ENCODE data around the gene UQCRH. TPM values are rescaled to one million over a fixed set of nuclear protein-coding genes. Genes with fewer than 3 reads are reported as not detected.
A peak's percentile ranks its signal among the peaks of the same experiment; 100 is the strongest.

Gene UQCRH
- total and polyA plus RNA-seq, 5 experiments from 2014 or later = 130 to 371 (median 293) TPM

GRCh38 chr1:46284058-46284457, 19.4 kb upstream of the UQCRH start:
- DNase-seq (no peak), ATAC-seq (no peak)
- peaks cover 0 to 49% (median 2%) of the 10 kb centered on the region in 3 donors for H3K36me3 Mint-ChIP-seq
- POLR2A ChIA-PET = interaction anchor here (1.2 to 1.5 kb wide), 2 partner anchors 10 to 19 kb away, joined by 4 to 5 read pairs; partner anchors contain the start of genes LRRC41 and UQCRH
- no peak overlapping the region for H3K4me3 Mint-ChIP-seq
- peak overlapping the region in 5 of 10 donors; percentile 11 to 75 (median 58) for H3K27ac Mint-ChIP-seq
- H3K27me3 Mint-ChIP-seq = no peaks in the 10 kb centered on the region
- H3K9me3 Mint-ChIP-seq = no peaks in the 10 kb centered on the region
- peaks cover 8 to 23% (median 18%) of the 10 kb centered on the region in 4 donors for H3K4me1 Mint-ChIP-seq

GRCh38 chr1:46284597-46285564, 18.6 kb upstream of the UQCRH start:
- H3K4me1 Mint-ChIP-seq = peaks cover 8 to 23% (median 18%) of the 10 kb centered on the region in 4 donors
- H3K9me3 Mint-ChIP-seq = no peaks in the 10 kb centered on the region
- no peaks in the 10 kb centered on the region for H3K27me3 Mint-ChIP-seq
- POLR2A ChIA-PET = interaction anchor here (1.2 to 1.5 kb wide), 2 partner anchors 11 to 18 kb away, joined by 4 to 5 read pairs; partner anchors contain the start of genes LRRC41 and UQCRH
- ATAC-seq = no peak
- no peak overlapping the region for H3K4me3 Mint-ChIP-seq
- DNase-seq = no peak
- peak overlapping the region in 5 of 10 donors; percentile 20 to 86 (median 41) for H3K27ac Mint-ChIP-seq
- H3K36me3 Mint-ChIP-seq = peaks cover 0 to 53% (median 2%) of the 10 kb centered on the region in 3 donors

DNA sequence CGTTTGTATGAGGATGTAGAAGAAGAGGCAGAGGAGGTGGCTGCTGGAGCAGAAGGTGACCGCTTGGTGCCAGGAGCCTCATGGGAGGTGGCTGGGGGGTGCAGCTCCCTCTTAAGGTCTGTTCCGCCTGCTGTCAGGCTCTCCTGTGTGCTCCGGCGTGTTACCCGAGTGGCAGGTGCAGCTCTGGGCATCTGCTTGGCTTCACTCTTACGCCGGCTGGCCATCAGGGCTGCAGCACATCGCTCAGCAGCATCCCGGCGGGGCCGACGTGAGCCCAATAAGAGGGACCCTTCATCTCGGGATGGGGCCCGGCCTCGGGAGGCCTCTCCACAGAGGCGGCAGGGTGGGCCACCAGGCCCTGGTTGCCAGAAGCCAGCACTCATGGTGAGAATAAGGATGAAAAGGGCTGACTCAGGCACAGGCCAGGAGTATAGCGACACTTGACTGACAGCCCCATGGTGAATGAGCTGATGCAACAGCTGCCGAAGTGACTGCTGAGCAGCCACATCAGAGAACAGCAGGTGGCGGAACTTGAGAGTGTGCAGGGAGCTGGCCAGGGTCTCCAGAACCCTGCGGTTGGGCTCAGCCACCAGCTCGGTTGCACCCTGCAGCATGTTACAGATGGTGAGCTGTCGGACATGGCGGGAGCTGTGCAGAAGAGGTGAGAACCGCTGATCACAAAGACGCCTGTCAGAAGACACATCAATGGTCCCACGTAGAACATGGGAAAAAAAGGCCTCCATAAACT, 17.6 kb upstream of the UQCRH start:
- Mint-ChIP-seq H3K9me3 (no peaks in the 10 kb centered on the region), H3K27ac (peak overlapping the region in 8 of 10 donors; percentile 5 to 86 (median 49)), H3K4me1 (peaks cover 8 to 23% (median 18%) of the 10 kb centered on the region in 4 donors), H3K36me3 (peaks cover 0 to 46% (median 2%) of the 10 kb centered on the region in 3 donors), H3K27me3 (no peaks in the 10 kb centered on the region), H3K4me3 (peak overlapping the region in 1 of 10 donors; percentile 11)
- DNase-seq = peak in 5 of 10 donors; percentile 6 to 25 (median 19)
- POLR2A ChIA-PET = interaction anchor here (1.8 kb wide), 1 partner anchor 17 kb away, joined by 8 read pairs; the partner anchor contains the start of genes LRRC41 and UQCRH
- ATAC-seq = peak; percentile 84 to 85

DNA sequence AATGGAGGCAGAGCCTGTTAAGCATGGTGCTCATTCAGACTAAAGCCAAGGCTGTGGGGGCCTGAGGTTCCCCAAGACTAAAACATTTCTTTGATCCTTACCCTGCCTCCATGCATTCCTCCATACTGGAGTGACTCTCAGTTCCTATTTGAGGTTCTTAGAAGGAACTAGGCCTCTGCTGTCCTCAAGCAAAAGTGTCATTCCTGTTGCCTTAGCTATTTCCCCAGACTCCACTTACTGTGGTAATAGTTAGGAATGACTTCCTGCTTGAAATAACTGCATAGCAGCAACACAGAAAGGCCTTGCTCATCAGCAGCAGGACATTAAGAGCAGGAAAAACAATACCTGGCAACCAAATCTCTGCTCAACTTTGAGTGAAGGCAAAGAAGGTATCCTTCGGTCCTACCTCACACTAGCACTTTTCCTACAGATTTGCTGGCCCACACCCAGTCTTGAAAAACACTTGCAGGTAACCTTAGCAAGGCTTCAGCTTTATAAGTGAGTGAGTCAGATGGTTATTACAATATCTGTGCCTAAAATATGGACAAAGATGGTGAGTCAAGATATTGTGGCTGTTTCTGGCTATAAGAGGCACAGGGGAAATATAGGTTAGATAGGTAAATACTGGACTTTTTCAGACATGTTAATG, 14.9 kb upstream of the UQCRH start:
- POLR2A ChIA-PET = no interaction called here
- H3K27ac Mint-ChIP-seq = peak overlapping the region in 2 of 10 donors; percentile 34 to 80
- H3K4me1 Mint-ChIP-seq = peaks cover 8 to 23% (median 17%) of the 10 kb centered on the region in 4 donors
- no peaks in the 10 kb centered on the region for H3K9me3 Mint-ChIP-seq
- DNase-seq = no peak
- H3K4me3 Mint-ChIP-seq = no peak overlapping the region
- ATAC-seq = no peak
- no peaks in the 10 kb centered on the region for H3K27me3 Mint-ChIP-seq
- H3K36me3 Mint-ChIP-seq = peaks cover 0 to 37% (median 2%) of the 10 kb centered on the region in 3 donors

- H3K4me3 Mint-ChIP-seq = no peak overlapping the region
- H3K27ac Mint-ChIP-seq = no peak overlapping the region
- ATAC-seq (no peak), DNase-seq (no peak)
- POLR2A ChIA-PET = no interaction called here
- H3K36me3 Mint-ChIP-seq = peaks cover 0 to 38% (median 2%) of the 10 kb centered on the region in 3 donors
- H3K4me1 Mint-ChIP-seq = peaks cover 8 to 23% (median 17%) of the 10 kb centered on the region in 4 donors
- H3K9me3 Mint-ChIP-seq = no peaks in the 10 kb centered on the region
- H3K27me3 Mint-ChIP-seq = no peaks in the 10 kb centered on the region
These were observed 14.4 kb upstream of the UQCRH start for GRCh38 chr1:46289134-46289494.

DNA sequence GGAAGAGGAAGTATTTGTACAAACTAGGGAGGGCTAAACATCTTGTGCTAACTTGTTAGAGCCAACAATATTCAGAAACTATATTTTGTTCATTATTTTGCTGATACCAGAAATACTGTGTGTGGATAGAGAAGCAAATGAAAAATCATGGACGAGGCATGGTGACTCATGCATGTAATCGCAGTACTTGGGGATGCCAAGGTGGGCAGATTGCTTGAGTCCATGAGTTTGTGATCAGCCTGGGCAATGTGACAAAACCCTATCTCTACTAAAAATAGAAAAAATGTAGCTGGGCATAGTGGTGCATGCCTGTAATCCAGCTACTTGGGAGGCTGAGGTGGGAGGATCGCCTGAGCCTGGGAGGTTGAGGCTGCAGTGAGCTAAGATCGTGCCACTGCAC, 13.5 kb upstream of the UQCRH start:
- Mint-ChIP-seq H3K36me3 (peaks cover 0 to 35% (median 0%) of the 10 kb centered on the region in 3 donors), H3K4me1 (peaks cover 8 to 21% (median 15%) of the 10 kb centered on the region in 4 donors), H3K27me3 (no peaks in the 10 kb centered on the region), H3K27ac (peak overlapping the region in 2 of 10 donors; percentile 67 to 90), H3K4me3 (no peak overlapping the region), H3K9me3 (no peaks in the 10 kb centered on the region)
- POLR2A ChIA-PET = no interaction called here
- DNase-seq (no peak), ATAC-seq (no peak)

DNA sequence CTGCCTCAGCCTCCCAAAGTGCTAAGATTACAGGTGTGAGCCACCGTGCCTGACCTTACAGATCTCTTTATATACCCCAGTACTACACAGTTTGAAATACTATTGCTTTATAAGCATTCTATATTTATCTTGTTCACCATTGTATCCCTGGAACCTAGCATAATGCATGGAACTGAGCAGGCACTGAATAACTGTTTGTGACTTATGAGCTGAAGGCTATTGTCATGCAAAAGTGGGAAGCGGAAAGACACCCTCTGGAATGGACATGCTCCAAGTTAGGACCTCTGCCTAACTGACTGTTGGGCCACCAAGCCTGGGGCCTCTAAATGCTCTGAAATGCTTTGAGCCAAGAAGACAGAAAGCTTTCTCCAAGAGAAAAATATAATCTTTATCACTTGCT, 8.2 kb upstream of the UQCRH start:
- peaks cover 3 to 9% (median 6%) of the 10 kb centered on the region in 4 donors for H3K4me1 Mint-ChIP-seq
- H3K27ac Mint-ChIP-seq = no peak overlapping the region
- ATAC-seq (no peak), DNase-seq (no peak)
- no peaks in the 10 kb centered on the region for H3K9me3 Mint-ChIP-seq
- H3K27me3 Mint-ChIP-seq = no peaks in the 10 kb centered on the region
- POLR2A ChIA-PET = no interaction called here
- peaks cover 0 to 52% (median 15%) of the 10 kb centered on the region in 3 donors for H3K36me3 Mint-ChIP-seq
- no peak overlapping the region for H3K4me3 Mint-ChIP-seq

GRCh38 chr1:46298387-46298786, 5.1 kb upstream of the UQCRH start:
- Mint-ChIP-seq H3K27ac (peak overlapping the region in 1 of 10 donors; percentile 3), H3K27me3 (no peaks in the 10 kb centered on the region), H3K4me1 (peaks cover 22 to 33% (median 24%) of the 10 kb centered on the region in 4 donors), H3K36me3 (peaks cover 0 to 44% (median 17%) of the 10 kb centered on the region in 3 donors), H3K9me3 (no peaks in the 10 kb centered on the region), H3K4me3 (no peak overlapping the region)
- ATAC-seq = no peak
- no peak for DNase-seq
- POLR2A ChIA-PET = no interaction called here

DNA sequence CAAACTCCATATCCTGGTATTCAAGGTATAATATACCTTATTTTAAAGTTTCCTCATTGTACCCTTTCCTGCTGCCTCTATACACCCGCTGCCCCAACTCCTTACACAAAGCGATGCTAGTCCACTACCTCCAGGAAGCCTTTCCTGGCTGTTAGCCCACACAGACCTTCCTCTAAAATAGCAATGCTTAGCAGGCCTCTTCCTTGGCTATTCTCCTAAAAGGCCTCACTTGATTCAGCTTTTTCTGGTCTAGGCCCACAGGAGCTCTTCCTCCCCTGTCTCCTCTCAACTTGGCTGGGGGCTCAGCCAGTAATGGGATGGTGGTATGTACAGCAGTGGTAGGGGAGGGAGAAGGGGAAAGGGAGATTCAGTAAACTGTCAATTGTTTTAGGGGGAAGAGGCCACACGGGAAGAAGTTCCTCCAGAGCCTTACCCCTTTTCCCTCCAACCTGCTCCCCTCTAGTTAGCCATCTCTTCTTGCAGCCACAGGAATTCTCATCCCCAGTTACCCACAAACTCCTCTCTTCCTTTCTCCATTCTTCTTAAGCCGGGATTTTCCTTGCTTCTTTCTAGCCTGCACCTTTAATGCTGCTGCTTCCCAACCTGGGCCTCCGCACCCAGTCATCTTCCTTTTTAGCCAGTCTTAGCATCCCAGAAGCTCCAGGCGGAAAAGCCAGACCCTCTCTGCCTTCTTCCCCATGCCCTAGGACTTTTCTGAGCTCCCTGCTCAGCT, 2.7 kb upstream of the UQCRH start:
- H3K27me3 Mint-ChIP-seq = no peaks in the 10 kb centered on the region
- no peak for ATAC-seq
- peaks cover 0 to 27% (median 11%) of the 10 kb centered on the region in 3 donors for H3K36me3 Mint-ChIP-seq
- POLR2A ChIA-PET = no interaction called here
- H3K4me3 Mint-ChIP-seq = peak overlapping the region; percentile 91 to 100 (median 97)
- no peaks in the 10 kb centered on the region for H3K9me3 Mint-ChIP-seq
- H3K4me1 Mint-ChIP-seq = peaks cover 25 to 46% (median 39%) of the 10 kb centered on the region in 4 donors
- no peak for DNase-seq
- H3K27ac Mint-ChIP-seq = peak overlapping the region; percentile 0 to 99 (median 97)

- ATAC-seq (no peak), DNase-seq (peak in 1 of 10 donors; percentile 66)
- POLR2A ChIA-PET = no interaction called here
- peak overlapping the region; percentile 91 to 100 (median 97) for H3K4me3 Mint-ChIP-seq
- peaks cover 26 to 50% (median 42%) of the 10 kb centered on the region in 4 donors for H3K4me1 Mint-ChIP-seq
- no peaks in the 10 kb centered on the region for H3K27me3 Mint-ChIP-seq
- H3K36me3 Mint-ChIP-seq = peaks cover 0 to 25% (median 9%) of the 10 kb centered on the region in 3 donors
- peak overlapping the region; percentile 59 to 99 (median 97) for H3K27ac Mint-ChIP-seq
- no peaks in the 10 kb centered on the region for H3K9me3 Mint-ChIP-seq
These were observed 2.1 kb upstream of the UQCRH start for GRCh38 chr1:46301406-46301807.

DNA sequence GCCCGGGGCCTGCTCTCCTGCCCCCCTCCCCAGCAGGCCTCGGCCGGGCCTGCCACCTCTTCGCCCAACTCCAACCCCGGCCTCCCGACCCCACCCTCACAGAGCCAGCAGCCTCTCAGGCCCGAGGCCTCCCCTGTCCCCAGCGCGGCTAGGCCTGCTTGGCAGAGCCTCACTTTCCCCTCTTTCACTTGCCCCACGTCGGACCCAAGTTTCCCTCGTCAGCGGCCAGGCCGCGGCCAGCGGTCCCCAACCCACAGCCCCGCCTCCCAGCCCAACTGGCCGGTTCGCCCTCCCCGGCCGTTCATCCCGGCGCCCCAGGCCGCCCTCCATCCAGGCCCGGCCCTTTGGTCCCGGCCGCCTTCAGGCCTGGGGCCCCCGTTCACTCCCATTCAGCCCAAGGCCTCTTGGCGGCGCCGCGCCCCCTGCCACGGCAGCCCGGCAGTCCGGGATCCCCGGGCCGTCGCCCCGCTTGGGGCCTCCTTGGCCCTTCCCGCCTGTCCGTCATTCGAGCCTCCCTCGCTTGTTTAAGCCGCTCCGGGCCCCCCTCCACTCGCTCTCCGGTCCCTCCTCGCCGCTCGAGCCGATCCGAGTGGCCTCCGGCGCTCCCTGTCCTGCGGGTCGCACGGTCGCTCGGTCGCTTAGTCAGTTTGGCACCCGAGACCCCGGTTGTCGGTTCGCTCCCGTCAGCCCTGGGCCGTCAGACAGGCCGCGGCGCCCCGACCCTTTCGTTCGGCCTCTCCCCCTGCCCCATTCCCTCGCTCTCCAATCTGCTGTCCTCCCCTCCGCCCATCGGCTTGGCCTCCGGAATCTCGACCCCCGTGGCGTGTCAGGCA, 1.5 kb upstream of the UQCRH start:
- peaks cover 26 to 56% (median 45%) of the 10 kb centered on the region in 4 donors for H3K4me1 Mint-ChIP-seq

More for the DNA sequence above, 1.5 kb upstream of the UQCRH start:
- DNase-seq (peak; percentile 27 to 76 (median 48)), ATAC-seq (peak; percentile 25 to 33)
- Mint-ChIP-seq H3K27ac (peak overlapping the region; percentile 84 to 99 (median 98)), H3K27me3 (no peaks in the 10 kb centered on the region), H3K4me3 (peak overlapping the region; percentile 91 to 100 (median 97)), H3K9me3 (no peaks in the 10 kb centered on the region), H3K36me3 (peaks cover 0 to 18% (median 5%) of the 10 kb centered on the region in 3 donors)
- POLR2A ChIA-PET = interaction anchor here (1.0 to 2.3 kb wide), 3 partner anchors 38 to 57 kb away, joined by 5 to 30 read pairs (median 29); partner anchors contain the start of genes NSUN4 and RAD54L

Data from naive thymus-derived CD8-positive, alpha-beta T cell (primary cell).